Neural cell (in vitro differentiated cells): ENCODE measurements around the gene ITGA8. TPM values are rescaled to one million over a fixed set of nuclear protein-coding genes. Genes with fewer than 3 reads are reported as not detected.
"Not testable (repeated sequence)": the region's sequence is repeated elsewhere in the genome, so short reads cannot be mapped to it uniquely, and the experiment has no call there.

Source experiments
- H2AFZ ChIP-seq: fragments of 200-600, 300-800 bp; sonication (generic), shearing (Covaris generic); 2 replicates; pipeline ENCODE4 v1.6.0; 2014; ENCODE audit warnings: low read depth, mild to moderate bottlenecking, antibody characterized with exemption, low read length, moderate library complexity
- H3F3A ChIP-seq: fragments of 200-600 bp; shearing (Covaris generic); 2 replicates; pipeline ENCODE4 v1.6.1; 2016; ENCODE audit warnings: mild to moderate bottlenecking, moderate library complexity, mixed read lengths, antibody characterized with exemption, low read length; ENCODE audit not compliant: insufficient read depth, poor library complexity, severe bottlenecking
- H3K27ac ChIP-seq: fragments of 200-600, 300-800 bp; sonication (generic), shearing (Covaris generic); 2 replicates; pipeline ENCODE4 v1.5.1; 2014; ENCODE audit warnings: mild to moderate bottlenecking, low read length, moderate library complexity
- H3K27me3 ChIP-seq: fragments of 300-800, 200-600 bp; sonication (generic), shearing (Covaris generic); 2 replicates; pipeline ENCODE4 v1.6.0; 2014; ENCODE audit warnings: mild to moderate bottlenecking, low read depth, low read length, moderate library complexity; ENCODE audit not compliant: insufficient read depth
- H3K36me3 ChIP-seq: fragments of 300-800, 200-600 bp; sonication (generic), shearing (Covaris generic); 2 replicates; pipeline ENCODE4 v1.5.1; 2014; ENCODE audit warnings: mild to moderate bottlenecking, antibody characterized with exemption, low read length, moderate library complexity; ENCODE audit not compliant: insufficient read depth
- H3K4me2 ChIP-seq: fragments of 300-800, 200-600 bp; sonication (generic), shearing (Covaris generic); 2 replicates; pipeline ENCODE4 v1.6.0; 2014; ENCODE audit warnings: mild to moderate bottlenecking, low read length
- H3K4me3 ChIP-seq: fragments of 300-800, 200-600 bp; sonication (generic), shearing (Covaris generic); 2 replicates; pipeline ENCODE4 v1.5.1; 2014; ENCODE audit warnings: mild to moderate bottlenecking, low read length, moderate library complexity
- H3K79me2 ChIP-seq: fragments of 200-600 bp; shearing (Covaris generic); replicated peaks from 2 replicates; pipeline ENCODE4 v1.6.0; 2014; ENCODE audit warnings: mild to moderate bottlenecking, low read length, moderate library complexity; ENCODE audit not compliant: insufficient read depth
- H3K9ac ChIP-seq: fragments of 300-800, 200-600 bp; sonication (generic), shearing (Covaris generic); 2 replicates; pipeline ENCODE4 v1.6.1; 2016; ENCODE audit warnings: mild to moderate bottlenecking, low read length, mixed read lengths
- H3K9me2 ChIP-seq: fragments of 200-600 bp; shearing (Covaris generic); 2 replicates; pipeline ENCODE4 v1.6.1; 2016; ENCODE audit warnings: mild to moderate bottlenecking, low read length, mixed read lengths; ENCODE audit not compliant: insufficient read depth
- H3K9me3 ChIP-seq: fragments of 200-600, 300-800 bp; sonication (generic), shearing (Covaris generic); 2 replicates; pipeline ENCODE4 v1.6.1; 2016; ENCODE audit warnings: mild to moderate bottlenecking, mixed run types, low read length, moderate library complexity, mixed read lengths
- H4K20me1 ChIP-seq: fragments of 200-600 bp; shearing (Covaris generic); 2 replicates; pipeline ENCODE4 v1.6.1; 2016; ENCODE audit warnings: mild to moderate bottlenecking, mixed run types; ENCODE audit not compliant: insufficient read depth
- CTCF ChIP-seq: fragments of 450-650 bp; IDR thresholded peaks from 2 replicates; pipeline ENCODE4 v1.5.1; 2014; ENCODE audit warnings: antibody characterized with exemption, mild to moderate bottlenecking, moderate library complexity; ENCODE audit not compliant: poor library complexity, severe bottlenecking
- EP300 ChIP-seq: fragments of 450-650 bp; conservative IDR thresholded peaks from 2 replicates; pipeline ENCODE4 v1.6.1; 2014; ENCODE audit warnings: antibody characterized with exemption, mild to moderate bottlenecking, moderate library complexity; ENCODE audit not compliant: poor library complexity, severe bottlenecking
- EZH2 ChIP-seq: fragments of 200-600, 300-800 bp; shearing (Covaris generic), sonication (generic); IDR thresholded peaks from 2 replicates; pipeline ENCODE4 v1.6.1; 2014; ENCODE audit warnings: antibody characterized with exemption, low read length, borderline replicate concordance, mild to moderate bottlenecking; ENCODE audit not compliant: insufficient read depth, poor library complexity, severe bottlenecking
- MXI1 ChIP-seq: fragments of 450-650 bp; conservative IDR thresholded peaks from 2 replicates; pipeline ENCODE4 v1.6.1; 2014; ENCODE audit warnings: antibody characterized with exemption, mild to moderate bottlenecking; ENCODE audit not compliant: poor library complexity, severe bottlenecking
- POLR2AphosphoS5 ChIP-seq: IDR thresholded peaks from 2 replicates; pipeline ENCODE4 v1.6.1; 2012
- RAD21 ChIP-seq: fragments of 450-650 bp; conservative IDR thresholded peaks from 2 replicates; pipeline ENCODE4 v1.6.1; 2014; ENCODE audit warnings: antibody characterized with exemption, mild to moderate bottlenecking, moderate library complexity
- REST ChIP-seq: IDR thresholded peaks from 2 replicates; pipeline ENCODE4 v1.6.1; 2012; ENCODE audit warnings: borderline replicate concordance
- SMC3 ChIP-seq: fragments of 450-650 bp; conservative IDR thresholded peaks from 2 replicates; pipeline ENCODE4 v1.6.1; 2014; ENCODE audit warnings: antibody characterized with exemption, mild to moderate bottlenecking, moderate library complexity; ENCODE audit not compliant: poor library complexity
- TAF1 ChIP-seq: IDR thresholded peaks from 2 replicates; pipeline ENCODE4 v1.6.1; 2012; ENCODE audit warnings: low read depth
- polyA plus RNA-seq: library from polyadenylated mRNA; depleted of rRNA; stranded (reverse); fragments of >200 nt; gene quantifications from 2 replicates; pipeline ENCODE4 v1.2.3, GENCODE V29; 2014

ITGA8 gene
- polyA plus RNA-seq, 1 donor from 2014 or later = 0.11 TPM

GRCh38 chr10:15587271-15587670, 132.5 kb downstream of the ITGA8 start:
- H3K4me3 ChIP-seq = no peak overlapping the region
- no peak overlapping the region for H3K27ac ChIP-seq
- H3K9me3 ChIP-seq = no peaks in the 10 kb centered on the region
- H3K27me3 ChIP-seq = no peaks in the 10 kb centered on the region
- no peaks in the 10 kb centered on the region for H3F3A ChIP-seq
- H3K79me2 ChIP-seq = no peaks in the 10 kb centered on the region
- no peaks in the 10 kb centered on the region for H4K20me1 ChIP-seq
- H2AFZ ChIP-seq = no peak overlapping the region
- no peak overlapping the region for H3K4me2 ChIP-seq
- no peak overlapping the region for H3K9ac ChIP-seq
- TF ChIP-seq SMC3 (no peak), MXI1 (no peak), POLR2AphosphoS5 (no peak), EP300 (no peak), CTCF (no peak), TAF1 (no peak), RAD21 (no peak), REST (no peak), EZH2 (no peak)
- no peaks in the 10 kb centered on the region for H3K9me2 ChIP-seq
- H3K36me3 ChIP-seq = no peaks in the 10 kb centered on the region

GRCh38 chr10:15585303-15585715, 134.4 kb downstream of the ITGA8 start:
- TF ChIP-seq CTCF = peak; percentile 18
- TF ChIP-seq POLR2AphosphoS5 = no peak
- H3F3A ChIP-seq = no peaks in the 10 kb centered on the region
- no peaks in the 10 kb centered on the region for H3K9me2 ChIP-seq
- H3K27me3 ChIP-seq = no peaks in the 10 kb centered on the region
- H3K9ac ChIP-seq = no peak overlapping the region
- no peak overlapping the region for H2AFZ ChIP-seq
- no peaks in the 10 kb centered on the region for H4K20me1 ChIP-seq
- H3K9me3 ChIP-seq = no peaks in the 10 kb centered on the region
- no peaks in the 10 kb centered on the region for H3K36me3 ChIP-seq
- no peaks in the 10 kb centered on the region for H3K79me2 ChIP-seq
- no peak overlapping the region for H3K4me3 ChIP-seq
- no peak overlapping the region for H3K4me2 ChIP-seq
- no peak overlapping the region for H3K27ac ChIP-seq

- not testable (repeated sequence) for H3K4me3 ChIP-seq, H3K27me3 ChIP-seq, H4K20me1 ChIP-seq, H3K9me2 ChIP-seq, H3K4me2 ChIP-seq, H3K79me2 ChIP-seq, H3F3A ChIP-seq, H3K36me3 ChIP-seq, H2AFZ ChIP-seq, H3K9me3 ChIP-seq, H3K27ac ChIP-seq, H3K9ac ChIP-seq
Observed at GRCh38 chr10:15582972-15583371, 136.8 kb downstream of the ITGA8 start.
